Measurements from ENCODE around the gene UBE3B. TPM values are rescaled to one million over a fixed set of nuclear protein-coding genes. Genes with fewer than 3 reads are reported as not detected.

UBE3B gene
- total RNA-seq, 1 donor from 2014 or later = 32.6 TPM

DNA sequence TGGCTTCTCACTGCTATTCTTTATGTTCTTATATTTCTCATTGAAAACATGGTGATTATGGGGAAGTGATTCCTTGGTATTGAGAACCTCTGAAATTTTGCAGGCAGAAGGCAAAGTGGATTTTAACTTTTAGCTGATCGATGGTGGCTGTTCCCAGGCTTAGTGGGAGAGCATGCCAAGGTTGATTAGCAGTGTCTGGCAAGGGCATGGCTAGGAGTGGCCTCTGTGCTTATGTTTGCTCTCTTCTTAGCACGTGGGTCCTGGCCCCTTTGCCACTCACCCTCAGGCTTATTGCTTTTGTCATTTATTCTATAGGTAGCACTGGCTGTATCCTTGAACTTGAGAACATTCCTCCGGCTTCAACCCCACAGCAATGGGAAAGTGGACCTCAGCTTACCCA, 98.2 kb downstream of the UBE3B start:
- no peak for FAIRE-seq
- H3K4me3 ChIP-seq (ENCODE audit: low read depth, low read length) = no peak overlapping the region
- H3K36me3 ChIP-seq (ENCODE audit: control insufficient read depth, insufficient read depth, low read length) = peaks cover 12% of the 10 kb centered on the region
- no peaks in the 10 kb centered on the region for H3K27me3 ChIP-seq (ENCODE audit: control insufficient read depth, insufficient read depth, low read length)
- TF ChIP-seq, protein P1, sequence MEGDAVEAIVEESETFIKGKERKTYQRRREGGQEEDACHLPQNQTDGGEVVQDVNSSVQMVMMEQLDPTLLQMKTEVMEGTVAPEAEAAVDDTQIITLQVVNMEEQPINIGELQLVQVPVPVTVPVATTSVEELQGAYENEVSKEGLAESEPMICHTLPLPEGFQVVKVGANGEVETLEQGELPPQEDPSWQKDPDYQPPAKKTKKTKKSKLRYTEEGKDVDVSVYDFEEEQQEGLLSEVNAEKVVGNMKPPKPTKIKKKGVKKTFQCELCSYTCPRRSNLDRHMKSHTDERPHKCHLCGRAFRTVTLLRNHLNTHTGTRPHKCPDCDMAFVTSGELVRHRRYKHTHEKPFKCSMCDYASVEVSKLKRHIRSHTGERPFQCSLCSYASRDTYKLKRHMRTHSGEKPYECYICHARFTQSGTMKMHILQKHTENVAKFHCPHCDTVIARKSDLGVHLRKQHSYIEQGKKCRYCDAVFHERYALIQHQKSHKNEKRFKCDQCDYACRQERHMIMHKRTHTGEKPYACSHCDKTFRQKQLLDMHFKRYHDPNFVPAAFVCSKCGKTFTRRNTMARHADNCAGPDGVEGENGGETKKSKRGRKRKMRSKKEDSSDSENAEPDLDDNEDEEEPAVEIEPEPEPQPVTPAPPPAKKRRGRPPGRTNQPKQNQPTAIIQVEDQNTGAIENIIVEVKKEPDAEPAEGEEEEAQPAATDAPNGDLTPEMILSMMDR (IDR thresholded peaks at IDR 0.05; ENCODE audit: insufficient read depth, low read length, severe bottlenecking) = no peak
- no peak for DNase-seq (ENCODE audit: low read depth)

DNA sequence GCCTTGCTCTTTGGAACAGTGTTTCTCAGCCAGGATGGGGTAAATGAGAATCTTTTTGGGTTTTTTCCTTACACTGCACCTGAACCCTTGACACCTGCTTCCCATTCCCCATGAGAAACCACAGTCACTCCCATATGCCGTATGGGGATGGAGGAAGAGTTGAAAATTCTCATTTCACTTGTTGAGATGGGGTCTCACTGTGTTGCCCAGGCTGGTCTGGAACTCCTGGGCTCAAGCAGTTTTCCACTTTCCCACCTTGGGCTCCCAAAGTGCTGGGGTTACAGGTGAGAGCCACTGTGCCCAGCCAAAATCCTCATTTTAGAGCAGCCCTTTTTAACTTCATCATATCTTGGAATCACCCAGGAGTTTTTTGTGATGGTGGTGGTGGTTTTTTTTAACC, 99.9 kb downstream of the UBE3B start:
- H3K36me3 ChIP-seq (ENCODE audit: control insufficient read depth, insufficient read depth, low read length) = peaks cover 11% of the 10 kb centered on the region

DNA sequence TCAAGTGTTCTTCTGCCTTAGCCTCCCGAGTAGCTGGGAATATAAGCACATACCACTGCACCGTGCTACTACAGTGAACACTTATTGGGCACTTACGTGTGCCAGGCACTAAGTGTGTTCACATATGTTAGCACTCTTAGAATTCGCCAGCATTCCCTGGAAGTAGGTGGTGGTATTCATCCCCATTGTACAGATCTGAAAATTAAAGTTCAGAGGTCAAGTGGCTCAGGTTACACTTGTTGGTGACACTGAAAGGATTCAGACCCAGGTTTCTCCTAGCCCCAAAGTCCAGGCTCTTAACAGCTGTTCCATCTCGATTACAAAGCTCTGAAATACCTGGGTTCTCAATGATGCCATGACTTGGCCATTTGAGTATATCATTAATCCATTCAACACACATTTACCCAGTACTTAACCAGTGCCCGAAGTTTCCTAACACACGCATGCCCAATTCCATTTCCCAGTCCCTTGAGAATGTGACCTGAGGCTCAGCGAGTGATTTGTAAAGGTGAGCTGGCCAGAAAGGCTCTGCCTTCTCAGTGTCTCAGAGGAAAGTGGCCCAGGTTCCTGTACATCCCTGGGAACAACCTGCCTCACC, 101.0 kb downstream of the UBE3B start:
- Histone ChIP-seq H3K36me3 (ENCODE audit: control insufficient read depth, insufficient read depth, low read length) (peaks cover 11% of the 10 kb centered on the region), H3K27me3 (ENCODE audit: control insufficient read depth, insufficient read depth, low read length) (no peaks in the 10 kb centered on the region), H3K4me3 (ENCODE audit: low read depth, low read length) (no peak overlapping the region)
- FAIRE-seq (no peak), DNase-seq (ENCODE audit: low read depth) (no peak)
- TF ChIP-seq, protein P1 (IDR thresholded peaks at IDR 0.05; ENCODE audit: insufficient read depth, low read length, severe bottlenecking) = no peak

More for the DNA sequence above, 99.9 kb downstream of the UBE3B start:
- FAIRE-seq (no peak), DNase-seq (ENCODE audit: low read depth) (no peak)
- Histone ChIP-seq H3K4me3 (ENCODE audit: low read depth, low read length) (no peak overlapping the region), H3K27me3 (ENCODE audit: control insufficient read depth, insufficient read depth, low read length) (no peaks in the 10 kb centered on the region)
- TF ChIP-seq, protein P1 (IDR thresholded peaks at IDR 0.05; ENCODE audit: insufficient read depth, low read length, severe bottlenecking) = no peak

DNA sequence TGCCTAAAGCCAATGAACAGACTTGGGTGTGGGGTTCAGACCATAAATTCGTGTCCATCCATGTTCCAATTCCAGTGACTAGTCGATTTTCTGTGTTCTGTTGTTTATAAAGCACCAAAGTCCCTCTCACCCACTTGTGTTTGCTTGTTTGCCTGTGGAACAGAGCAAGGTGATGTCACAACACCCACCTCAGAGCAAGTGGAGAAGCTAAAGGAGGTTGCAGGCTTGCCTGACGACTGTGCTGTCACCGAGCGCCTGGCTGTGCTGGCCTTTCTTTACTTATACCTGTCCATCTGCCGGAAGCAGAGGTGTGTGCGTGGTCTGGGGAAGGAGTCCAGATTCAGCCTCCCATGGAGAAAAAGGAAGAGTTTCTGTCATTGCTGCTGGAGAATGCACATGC, 102.2 kb downstream of the UBE3B start:
- Histone ChIP-seq H3K4me3 (ENCODE audit: low read depth, low read length) (no peak overlapping the region), H3K36me3 (ENCODE audit: control insufficient read depth, insufficient read depth, low read length) (peaks cover 12% of the 10 kb centered on the region), H3K27me3 (ENCODE audit: control insufficient read depth, insufficient read depth, low read length) (no peaks in the 10 kb centered on the region)
- DNase-seq (ENCODE audit: low read depth) (no peak), FAIRE-seq (no peak)
- TF ChIP-seq, protein P1 (IDR thresholded peaks at IDR 0.05; ENCODE audit: insufficient read depth, low read length, severe bottlenecking) = no peak

DNA sequence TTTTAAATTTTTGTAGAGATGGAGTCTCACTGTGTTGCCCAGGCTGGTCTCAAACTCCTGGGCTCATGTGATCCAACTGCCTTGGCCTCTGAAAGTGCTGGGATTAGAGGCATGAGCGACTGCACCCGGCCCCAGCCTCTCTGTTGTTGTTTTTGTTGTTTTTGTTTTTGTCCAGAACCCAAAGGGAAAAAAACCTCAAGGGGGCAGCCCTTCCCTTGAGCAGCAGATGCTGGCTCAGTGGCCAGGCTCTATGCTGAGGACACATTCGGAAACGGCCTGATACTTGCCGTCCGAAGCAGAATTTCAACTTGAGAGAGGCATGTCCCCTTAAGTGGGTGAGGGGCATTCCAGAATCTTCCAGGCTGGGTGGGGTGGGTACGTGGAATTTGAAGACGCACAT, 102.8 kb downstream of the UBE3B start:
- Histone ChIP-seq H3K27me3 (ENCODE audit: control insufficient read depth, insufficient read depth, low read length) (no peaks in the 10 kb centered on the region), H3K36me3 (ENCODE audit: control insufficient read depth, insufficient read depth, low read length) (peaks cover 11% of the 10 kb centered on the region), H3K4me3 (ENCODE audit: low read depth, low read length) (no peak overlapping the region)
- TF ChIP-seq, protein P1 (IDR thresholded peaks at IDR 0.05; ENCODE audit: insufficient read depth, low read length, severe bottlenecking) = peak; percentile 3
- no peak for DNase-seq (ENCODE audit: low read depth)
- no peak for FAIRE-seq

Data from bronchial epithelial cell (primary cell).